MCF 10A (cell line): ENCODE results near the gene LMX1B. TPM values are rescaled to one million over a fixed set of nuclear protein-coding genes. Genes with fewer than 3 reads are reported as not detected.

Experiments used
- BruUV-seq: library from RNA; stranded (reverse); fragments of 400-500 nt; replicated peaks from 2 replicates; lab custom pipeline; 2021; lab: Mats Ljungman, UMichigan
- CTCF ChIA-PET: fragments of 300-600 bp; sonication (Branson Sonifier 250); formaldehyde crosslinking; extraction: SDS; loops from one replicate; lab custom pipeline; 2021; ENCODE audit warnings: antibody characterized with exemption, inconsistent platforms; lab: Yijun Ruan, JAX
- POLR2A ChIA-PET: fragments of 300-600, 350-650 bp; sonication (Branson Sonifier 250); formaldehyde crosslinking; extraction: SDS; loops from one replicate; lab custom pipeline; 2020; ENCODE audit warnings: antibody characterized with exemption, inconsistent platforms; lab: Yijun Ruan, JAX
- DNase-seq: peaks from one replicate; pipeline ENCODE4 v3.0.0-alpha.2; 2018; ENCODE audit not compliant: unreplicated experiment
- H3K27ac Mint-ChIP-seq: one replicate; pipeline ENCODE4 v1.8.0; 2022; ENCODE audit warnings: mild to moderate bottlenecking, low read depth, mixed read lengths; ENCODE audit not compliant: unreplicated experiment
- H3K27me3 Mint-ChIP-seq: one replicate; pipeline ENCODE4 v1.8.0; 2022; ENCODE audit warnings: mixed read lengths; ENCODE audit not compliant: insufficient read depth, unreplicated experiment
- H3K36me3 Mint-ChIP-seq: one replicate; pipeline ENCODE4 v1.8.0; 2022; ENCODE audit warnings: mild to moderate bottlenecking, moderate library complexity, mixed read lengths; ENCODE audit not compliant: insufficient read depth, unreplicated experiment
- H3K4me1 Mint-ChIP-seq: one replicate; pipeline ENCODE4 v1.8.0; 2022; ENCODE audit warnings: mixed read lengths; ENCODE audit not compliant: insufficient read depth, unreplicated experiment
- H3K4me3 Mint-ChIP-seq: one replicate; pipeline ENCODE4 v1.8.0; 2022; ENCODE audit warnings: mild to moderate bottlenecking, moderate library complexity, mixed read lengths; ENCODE audit not compliant: unreplicated experiment
- H3K9me3 Mint-ChIP-seq: one replicate; pipeline ENCODE4 v1.8.0; 2022; ENCODE audit warnings: mixed read lengths; ENCODE audit not compliant: unreplicated experiment
- CTCF ChIP-seq: fragments of 200-600 bp; IDR thresholded peaks from one replicate; pipeline ENCODE4 v1.8.0; 2022; ENCODE audit warnings: antibody characterized with exemption, mild to moderate bottlenecking; ENCODE audit not compliant: unreplicated experiment
- intact Hi-C: fragments of 100-400 bp; cut with micrococcal nuclease; formaldehyde crosslinking; loops from 2 replicates; pipeline ENCODE4 v1.14.1; 2022
- total RNA-seq: library from RNA; stranded (reverse); gene quantifications from 2 replicates; pipeline ENCODE4 v1.2.3, GENCODE V29; 2022

Gene LMX1B
- total RNA-seq, 1 experiment from 2014 or later, result 3.4 TPM

GRCh38 chr9:126743041-126743440 is 129.3 kb downstream of the LMX1B start:
- no peak overlapping the region for H3K27ac Mint-ChIP-seq
- CTCF ChIA-PET, result interaction anchor here (0.6 to 3.2 kb wide), 4 partner anchors 26 to 229 kb away, joined by 3 to 24 read pairs (median 4); no protein-coding TSS in a partner anchor
- TF ChIP-seq CTCF, result no peak
- no TSS peak for BruUV-seq
- H3K36me3 Mint-ChIP-seq, result no peaks in the 10 kb centered on the region
- no peak overlapping the region for H3K4me3 Mint-ChIP-seq
- intact Hi-C loops, result no loop called here
- no peak for DNase-seq
- H3K27me3 Mint-ChIP-seq, result peaks cover 61% of the 10 kb centered on the region
- no peaks in the 10 kb centered on the region for H3K9me3 Mint-ChIP-seq
- H3K4me1 Mint-ChIP-seq, result peaks cover 4% of the 10 kb centered on the region
- POLR2A ChIA-PET, result interaction anchor here (1.5 kb wide), 1 partner anchor 10 kb away, joined by 6 read pairs; no protein-coding TSS in a partner anchor

- Mint-ChIP-seq H3K27ac (no peak overlapping the region), H3K4me3 (no peak overlapping the region), H3K36me3 (no peaks in the 10 kb centered on the region), H3K9me3 (no peaks in the 10 kb centered on the region), H3K27me3 (peaks cover 57% of the 10 kb centered on the region), H3K4me1 (peaks cover 4% of the 10 kb centered on the region)
- no peak for DNase-seq
- TF ChIP-seq CTCF, result no peak
- intact Hi-C loops, result no loop called here
- POLR2A ChIA-PET, result interaction anchor here (0.5 kb wide), 1 partner anchor 8 kb away, joined by 3 read pairs; no protein-coding TSS in a partner anchor
- CTCF ChIA-PET, result interaction anchor here (0.7 to 0.8 kb wide), 2 partner anchors 46 to 74 kb away, joined by 3 read pairs; no protein-coding TSS in a partner anchor
- BruUV-seq, result no TSS peak
These were observed 132.1 kb downstream of the LMX1B start for GRCh38 chr9:126745574-126746411.

Other genes with a start within 250 kb of the LMX1B start
- gene ZBTB43, start 191.1 kb downstream of the LMX1B start, total RNA-seq, result 32.4 and 44.2 TPM in 2 replicates
- 4.6 and 6.9 TPM in 2 replicates for gene ZBTB34, start 246.7 kb downstream of the LMX1B start, total RNA-seq